Hepatocyte (in vitro differentiated cells): Measurements from ENCODE around the gene CYREN. TPM values are rescaled to one million over a fixed set of nuclear protein-coding genes. Genes with fewer than 3 reads are reported as not detected.
A peak's percentile ranks its signal among the peaks of the same experiment; 100 is the strongest.
"Not testable (repeated sequence)": the region's sequence is repeated elsewhere in the genome, so short reads cannot be mapped to it uniquely, and the experiment has no call there.

ENCODE experiments used
- DNase-seq: peaks from one replicate; pipeline ENCODE4 v3.0.0-alpha.2; 2016; ENCODE audit warnings: low spot score
- H2AFZ ChIP-seq: fragments of 200-600 bp; sonication (generic); 2 replicates; pipeline ENCODE4 v1.6.0; 2016; ENCODE audit warnings: antibody characterized with exemption, mild to moderate bottlenecking
- H3K27ac ChIP-seq: fragments of 200-600 bp; sonication (generic); 2 replicates; pipeline ENCODE4 v1.5.1; 2016; ENCODE audit warnings: mild to moderate bottlenecking
- H3K27me3 ChIP-seq: fragments of 200-600 bp; sonication (generic); 2 replicates; pipeline ENCODE4 v1.6.1; 2016
- H3K36me3 ChIP-seq: fragments of 200-600 bp; sonication (generic); replicated peaks from 2 replicates; pipeline ENCODE4 v1.5.1; 2016; ENCODE audit warnings: low read depth; ENCODE audit not compliant: insufficient read depth
- H3K4me1 ChIP-seq: fragments of 200-600 bp; sonication (generic); 2 replicates; pipeline ENCODE4 v1.5.1; 2016; ENCODE audit warnings: mild to moderate bottlenecking, moderate library complexity; ENCODE audit not compliant: insufficient read depth
- H3K4me2 ChIP-seq: fragments of 200-600 bp; sonication (generic); 2 replicates; pipeline ENCODE4 v1.6.0; 2016
- H3K4me3 ChIP-seq: fragments of 200-600 bp; sonication (generic); 2 replicates; pipeline ENCODE4 v1.5.1; 2016; ENCODE audit warnings: mild to moderate bottlenecking
- H3K79me2 ChIP-seq: fragments of 200-600 bp; sonication (generic); 2 replicates; pipeline ENCODE4 v1.6.0; 2017; ENCODE audit warnings: mild to moderate bottlenecking
- H3K9me2 ChIP-seq: fragments of 200-600 bp; sonication (generic); replicated peaks from 2 replicates; pipeline ENCODE4 v1.6.0; 2017; ENCODE audit warnings: mild to moderate bottlenecking; ENCODE audit not compliant: insufficient read depth
- H3K9me3 ChIP-seq: fragments of 200-600 bp; sonication (generic); 2 replicates; pipeline ENCODE4 v1.5.1; 2016; ENCODE audit warnings: low read depth, mild to moderate bottlenecking
- H4K20me1 ChIP-seq: fragments of 200-600 bp; sonication (generic); 2 replicates; pipeline ENCODE4 v1.6.0; 2016; ENCODE audit warnings: mild to moderate bottlenecking; ENCODE audit not compliant: insufficient read depth, poor library complexity, severe bottlenecking
- CTCF ChIP-seq: fragments of 200-600 bp; sonication (generic); IDR thresholded peaks from 2 replicates; pipeline ENCODE4 v1.5.1; 2016; ENCODE audit warnings: antibody characterized with exemption, mild to moderate bottlenecking; ENCODE audit not compliant: poor library complexity
- EZH2 ChIP-seq: fragments of 200-600 bp; sonication (generic); IDR thresholded peaks from 2 replicates; pipeline ENCODE4 v1.6.1; 2016; ENCODE audit warnings: antibody characterized with exemption, mild to moderate bottlenecking, borderline replicate concordance
- EZH2phosphoT487 ChIP-seq: fragments of 200-600 bp; sonication (generic); IDR thresholded peaks from one replicate; pipeline ENCODE4 v1.6.1; 2018; ENCODE audit warnings: antibody characterized with exemption, mild to moderate bottlenecking, low read depth, moderate library complexity; ENCODE audit not compliant: unreplicated experiment, severe bottlenecking
- WGBS: methylation state at CpG from one replicate; pipeline ENCODE4 v1.1.6; 2016; ENCODE audit warnings: low lambda C conversion rate; ENCODE audit errors: missing lambda C conversion rate; 5-methylcytosine and 5-hydroxymethylcytosine counted together
- polyA plus RNA-seq: library from polyadenylated mRNA; unstranded; fragments of >200 nt; fragmentation: Nextera tagmentation; extraction: Ambion mirVana; gene quantifications from 2 replicates; pipeline ENCODE4 v1.2.1, GENCODE V29; 2016
- total RNA-seq: library from RNA; depleted of rRNA; stranded (reverse); fragments of >200 nt; gene quantifications from 2 replicates; pipeline ENCODE4 v1.2.3, GENCODE V29; 2014

Gene CYREN
- total and polyA plus RNA-seq, 2 experiments from 2014 or later, result 43.2 to 45.2 TPM

GRCh38 chr7:135171581-135172291 lies 1.2 kb upstream of the CYREN start:
- not testable (repeated sequence) for H3K9me2 ChIP-seq, H3K4me3 ChIP-seq, H3K36me3 ChIP-seq, H3K27me3 ChIP-seq, H3K9me3 ChIP-seq, H4K20me1 ChIP-seq
- peak overlapping the region; percentile 62 for H2AFZ ChIP-seq
- peaks cover 19% of the 10 kb centered on the region for H3K79me2 ChIP-seq
- WGBS, result 50% methylated on average over 19 of the region's 19 CpGs
- H3K4me1 ChIP-seq, result peaks cover 28% of the 10 kb centered on the region
- DNase-seq, result peak; percentile 64
- peak overlapping the region; percentile 87 for H3K4me2 ChIP-seq
- peak overlapping the region; percentile 95 for H3K27ac ChIP-seq

GRCh38 chr7:135170998-135171481 lies 533 bp upstream of the CYREN start:
- H3K36me3 ChIP-seq, DNase-seq, H3K9me2 ChIP-seq, H3K27me3 ChIP-seq, H4K20me1 ChIP-seq, H3K9me3 ChIP-seq: not testable (repeated sequence)
- 34% methylated on average over 12 of the region's 12 CpGs for WGBS
- H3K4me1 ChIP-seq, result peaks cover 28% of the 10 kb centered on the region
- peak overlapping the region; percentile 62 for H2AFZ ChIP-seq
- peak overlapping the region; percentile 15 for H3K4me3 ChIP-seq
- peak overlapping the region; percentile 95 for H3K27ac ChIP-seq
- peaks cover 19% of the 10 kb centered on the region for H3K79me2 ChIP-seq
- peak overlapping the region; percentile 87 for H3K4me2 ChIP-seq

- peak overlapping the region; percentile 95 for H3K27ac ChIP-seq
- no peaks in the 10 kb centered on the region for H3K27me3 ChIP-seq
- H2AFZ ChIP-seq, result peak overlapping the region; percentile 52
- H3K36me3 ChIP-seq, result no peaks in the 10 kb centered on the region
- H3K4me3 ChIP-seq, result peak overlapping the region; percentile 64
- no peaks in the 10 kb centered on the region for H3K9me2 ChIP-seq
- no peaks in the 10 kb centered on the region for H3K9me3 ChIP-seq
- peaks cover 28% of the 10 kb centered on the region for H3K4me1 ChIP-seq
- peaks cover 19% of the 10 kb centered on the region for H3K79me2 ChIP-seq
- TF ChIP-seq EZH2, result no peak
- no peak for TF ChIP-seq EZH2phosphoT487
- TF ChIP-seq CTCF, result no peak
- no peak for DNase-seq
- peak overlapping the region; percentile 87 for H3K4me2 ChIP-seq
- under 1% methylated on average over 17 of the region's 17 CpGs for WGBS
- no peaks in the 10 kb centered on the region for H4K20me1 ChIP-seq
Measured at GRCh38 chr7:135169964-135170273, 588 bp downstream of the CYREN start.

GRCh38 chr7:135169141-135169963 lies 1.2 kb downstream of the CYREN start:
- peaks cover 28% of the 10 kb centered on the region for H3K4me1 ChIP-seq
- H3K79me2 ChIP-seq, result peaks cover 19% of the 10 kb centered on the region
- peak overlapping the region; percentile 87 for H3K4me2 ChIP-seq
- no peaks in the 10 kb centered on the region for H4K20me1 ChIP-seq
- TF ChIP-seq CTCF, result peak; percentile 23
- TF ChIP-seq EZH2, result no peak
- WGBS, result 78% methylated on average over 11 of the region's 11 CpGs
- H2AFZ ChIP-seq, result peak overlapping the region; percentile 52
- H3K4me3 ChIP-seq, result peak overlapping the region; percentile 64
- H3K27ac ChIP-seq, result peak overlapping the region; percentile 95
- H3K36me3 ChIP-seq, result no peaks in the 10 kb centered on the region
- H3K27me3 ChIP-seq, result no peaks in the 10 kb centered on the region
- no peaks in the 10 kb centered on the region for H3K9me3 ChIP-seq
- peak; percentile 39 for DNase-seq
- no peaks in the 10 kb centered on the region for H3K9me2 ChIP-seq
